ENCODE results near the gene MBNL3.

MBNL3 gene

GRCh38 chrX:132488819-132489577 is at the start of gene MBNL3:
Gene MBNL3 (minus strand): TSS chrX:132489038. CDS start chrX:132439611, 49,427 bp downstream.
- DNase-seq: peak; percentile 22

GRCh38 chrX:132533409-132533808 is 44.6 kb upstream of the MBNL3 start:
- no peak for DNase-seq

- DNase-seq: no peak
These were observed 44.1 kb upstream of the MBNL3 start for GRCh38 chrX:132532913-132533312.

GRCh38 chrX:132532097-132532496 is 43.3 kb upstream of the MBNL3 start:
- no peak for DNase-seq

GRCh38 chrX:132520792-132521191 is 32.0 kb upstream of the MBNL3 start:
- no peak for DNase-seq

- DNase-seq: no peak
These were observed 31.4 kb upstream of the MBNL3 start for GRCh38 chrX:132520213-132520612.

GRCh38 chrX:132518401-132518800 is 29.6 kb upstream of the MBNL3 start:
- no peak for DNase-seq

- no peak for DNase-seq
These were observed 20.0 kb upstream of the MBNL3 start for GRCh38 chrX:132508834-132509233.

- DNase-seq: no peak
These were observed 16.3 kb upstream of the MBNL3 start for GRCh38 chrX:132505116-132505515.

GRCh38 chrX:132504417-132504816 is 15.6 kb upstream of the MBNL3 start:
- no peak for DNase-seq

GRCh38 chrX:132501606-132502005 is 12.8 kb upstream of the MBNL3 start:
- no peak for DNase-seq

GRCh38 chrX:132497432-132497831 is 8.6 kb upstream of the MBNL3 start:
- no peak for DNase-seq

- no peak for DNase-seq
These were observed 4.3 kb upstream of the MBNL3 start for GRCh38 chrX:132493095-132493494.

GRCh38 chrX:132491191-132491590 is 2.4 kb upstream of the MBNL3 start:
- no peak for DNase-seq

- DNase-seq: no peak
These were observed 961 bp upstream of the MBNL3 start for GRCh38 chrX:132489578-132490419.

- no peak for DNase-seq
These were observed 595 bp downstream of the MBNL3 start for GRCh38 chrX:132488180-132488705.

GRCh38 chrX:132486599-132487178 is 2.1 kb downstream of the MBNL3 start:
- DNase-seq: no peak

- no peak for DNase-seq
These were observed 4.9 kb downstream of the MBNL3 start for GRCh38 chrX:132483951-132484350.

- DNase-seq: no peak
These were observed 5.3 kb downstream of the MBNL3 start for GRCh38 chrX:132483488-132483887.

GRCh38 chrX:132482632-132483031 is 6.2 kb downstream of the MBNL3 start:
- no peak for DNase-seq

- no peak for DNase-seq
These were observed 7.4 kb downstream of the MBNL3 start for GRCh38 chrX:132481449-132481848.

- DNase-seq: peak; percentile 38
These were observed 8.1 kb downstream of the MBNL3 start for GRCh38 chrX:132480581-132481203.

All from NCI-H1048 (cell line).